Measurements from ENCODE around the gene GINS2.

The GINS2 gene

DNA sequence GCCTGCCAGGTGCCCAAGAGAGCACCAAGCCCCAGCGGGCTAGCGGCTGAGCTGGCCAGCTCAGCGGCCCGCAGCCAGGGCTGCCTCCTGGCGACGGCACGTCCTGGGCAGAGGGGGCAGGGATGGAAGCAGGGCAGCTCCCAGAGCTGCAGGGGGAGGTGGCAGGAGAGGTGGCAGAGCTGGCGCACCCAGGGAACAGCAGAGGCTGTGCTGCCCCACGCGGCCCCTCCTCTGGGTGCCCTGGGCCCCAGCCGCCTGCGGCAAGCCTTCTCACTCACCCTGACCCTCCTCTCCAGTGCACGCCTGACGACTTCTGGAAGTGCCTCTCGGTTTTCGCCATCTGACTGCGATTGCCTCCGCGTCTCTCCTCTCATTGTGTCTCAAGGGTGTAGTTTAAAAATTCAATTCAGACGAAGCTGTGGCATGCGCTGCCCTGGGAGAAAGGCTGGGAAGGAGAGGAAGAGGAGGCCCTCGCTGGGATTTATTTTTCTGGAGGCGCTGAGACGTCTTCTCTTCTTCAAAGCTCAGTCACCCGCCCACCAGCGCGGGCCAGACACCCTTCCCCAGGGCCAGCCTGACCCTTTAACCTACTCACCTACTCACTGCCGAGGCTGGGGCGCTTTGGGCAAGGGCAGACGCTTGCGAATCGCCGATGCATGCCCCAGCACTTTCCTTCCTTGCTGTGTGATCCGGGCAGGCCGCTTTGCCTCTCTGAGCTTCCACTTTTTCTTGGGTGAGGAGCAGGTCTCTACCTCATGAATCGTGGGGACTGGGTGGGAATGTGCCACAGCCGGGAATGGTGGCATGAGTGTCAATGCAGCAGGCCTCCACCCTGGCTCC, 50.7 kb downstream of the GINS2 start:
- no peak for DNase-seq

GRCh38 chr16:85637061-85637807, 51.5 kb downstream of the GINS2 start:
- DNase-seq, result no peak

GRCh38 chr16:85636234-85636812, 52.4 kb downstream of the GINS2 start:
- DNase-seq, result no peak

DNA sequence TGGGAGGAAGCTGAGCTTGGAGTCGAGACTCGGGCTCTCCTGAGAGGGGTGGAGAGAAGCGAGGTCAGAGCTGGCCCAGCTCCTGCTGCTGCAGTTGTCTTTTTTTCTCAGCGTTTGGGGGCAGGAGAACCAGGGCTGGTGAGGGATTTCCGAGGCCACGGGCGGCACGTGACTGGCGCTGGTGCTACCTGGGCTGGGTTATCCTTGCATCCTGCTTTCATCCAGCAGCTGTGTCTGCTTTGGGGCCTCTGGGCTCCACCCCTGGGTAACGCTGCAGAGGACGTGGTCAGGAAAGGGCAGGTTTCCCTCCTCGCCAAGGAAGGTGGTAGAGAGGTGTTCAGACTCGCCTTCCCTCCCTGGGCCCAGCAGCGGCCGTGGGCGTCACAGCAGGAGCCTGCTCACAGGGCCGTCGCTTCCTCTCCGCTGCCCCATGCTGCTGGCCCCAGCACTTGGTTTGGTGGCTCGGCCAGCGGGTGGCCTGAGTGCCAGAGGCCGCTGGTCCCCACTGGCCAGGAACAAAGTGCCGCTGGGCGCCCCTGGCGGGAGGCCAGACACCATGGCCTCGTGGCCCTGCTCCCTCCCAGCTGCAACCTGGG, 53.1 kb downstream of the GINS2 start:
- no peak for DNase-seq

DNA sequence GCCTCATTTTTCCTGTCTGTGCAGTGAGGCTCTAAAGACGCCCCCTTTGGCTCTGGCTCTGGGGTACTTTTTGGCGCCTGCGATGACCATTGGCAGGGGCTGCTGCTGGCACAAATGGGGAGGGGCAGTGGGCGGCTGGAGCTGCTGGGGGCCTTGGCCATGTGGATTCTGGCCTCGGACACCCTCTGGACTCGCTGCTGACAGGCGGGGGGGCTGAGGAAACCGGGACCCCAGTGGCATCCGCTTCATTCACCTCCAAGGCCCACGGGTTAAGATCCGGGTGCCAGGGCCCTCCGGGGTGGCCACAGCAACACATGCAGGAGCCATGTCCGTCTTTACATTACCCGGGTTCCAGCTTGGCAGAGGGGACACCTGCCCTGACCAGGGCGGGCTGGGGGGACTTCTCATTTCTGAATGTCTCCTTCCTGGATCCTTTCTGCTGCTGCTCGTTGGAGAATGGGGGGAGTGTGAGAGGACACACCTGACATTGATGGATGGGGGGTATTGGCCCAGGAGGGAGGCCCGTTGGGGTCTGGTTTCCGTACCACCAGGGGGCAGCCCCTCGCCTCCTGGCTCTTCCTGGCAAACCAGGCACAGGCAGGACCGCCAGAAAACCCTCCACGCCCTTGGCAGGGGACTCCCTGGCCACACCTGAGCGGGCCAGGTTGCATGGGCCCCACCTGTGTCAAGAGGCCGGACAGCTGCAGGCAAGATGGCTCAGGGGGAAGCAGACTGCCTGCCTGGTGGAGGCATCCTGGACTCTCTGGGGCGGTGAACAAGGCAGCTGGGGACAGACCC, 53.8 kb downstream of the GINS2 start:
- DNase-seq, result no peak

DNA sequence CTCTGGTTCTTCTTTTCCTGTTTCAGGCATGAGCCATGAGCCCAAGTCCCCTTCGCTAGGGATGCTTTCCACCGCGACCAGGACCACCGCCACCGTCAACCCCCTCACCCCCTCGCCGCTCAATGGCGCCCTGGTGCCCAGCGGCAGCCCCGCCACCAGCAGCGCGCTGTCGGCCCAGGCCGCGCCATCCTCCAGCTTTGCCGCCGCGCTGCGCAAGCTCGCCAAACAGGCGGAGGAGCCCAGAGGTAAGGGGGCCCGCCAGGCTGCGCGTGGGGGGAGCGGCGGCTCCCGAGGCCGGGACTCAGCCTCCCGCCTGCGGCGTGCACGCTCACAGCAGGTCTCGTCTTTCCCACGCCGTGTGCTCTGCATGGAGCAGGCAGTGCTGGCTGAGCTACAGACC, 54.9 kb downstream of the GINS2 start:
- DNase-seq, result no peak

DNA sequence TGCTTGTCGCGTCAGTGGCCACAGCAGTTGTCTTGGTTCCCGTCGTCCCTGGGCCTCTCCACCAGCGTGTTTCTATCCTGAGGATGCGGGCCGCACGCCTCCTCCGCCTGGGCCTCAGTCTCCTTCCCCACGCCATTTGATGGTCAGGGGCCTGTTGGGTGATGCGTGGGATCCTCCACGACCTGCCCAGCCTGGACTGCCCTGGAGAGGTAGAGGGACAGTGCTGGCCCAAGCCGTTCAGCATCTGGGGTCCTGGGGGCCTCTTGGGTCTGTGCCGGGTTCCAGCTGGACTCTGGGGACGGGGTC, 55.4 kb downstream of the GINS2 start:
- no peak for DNase-seq

DNA sequence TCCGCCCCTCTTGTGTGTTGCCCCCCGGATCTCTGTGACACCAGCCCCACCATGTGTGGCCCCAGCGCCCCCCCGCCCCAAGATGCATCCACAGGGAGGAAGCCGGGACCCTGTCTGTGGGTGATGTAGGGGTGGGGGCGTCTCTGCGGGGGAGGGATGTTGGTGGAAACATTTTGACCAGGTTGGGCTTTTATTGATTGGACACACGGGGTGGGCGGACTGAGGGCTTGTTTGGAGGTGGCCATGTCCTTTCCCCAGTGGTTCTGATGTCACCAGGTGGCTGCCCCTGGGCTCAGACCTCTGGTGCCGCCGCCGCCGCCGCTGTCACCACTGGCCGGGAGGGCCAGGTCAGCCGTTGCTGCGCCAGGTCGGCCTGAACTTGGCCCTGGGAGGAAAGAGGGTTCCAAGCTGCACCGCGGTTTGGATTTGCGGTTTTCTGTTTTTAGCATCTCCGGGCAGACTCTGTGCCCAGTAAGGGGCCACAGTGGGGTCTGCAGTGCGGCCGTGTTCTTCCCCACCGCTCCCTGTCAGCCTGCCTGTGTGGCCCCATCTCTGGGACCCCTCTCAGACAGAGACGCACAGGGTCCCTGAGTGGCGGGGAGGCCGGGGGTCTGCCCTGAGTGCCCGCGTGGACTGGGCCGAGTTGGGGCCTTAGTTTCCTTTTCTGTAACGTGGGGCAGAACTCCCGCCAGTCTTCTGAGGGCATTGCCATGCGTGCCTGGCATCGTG, 55.9 kb downstream of the GINS2 start:
- no peak for DNase-seq

GRCh38 chr16:85631802-85632393, 56.9 kb downstream of the GINS2 start:
- DNase-seq, result no peak

DNA sequence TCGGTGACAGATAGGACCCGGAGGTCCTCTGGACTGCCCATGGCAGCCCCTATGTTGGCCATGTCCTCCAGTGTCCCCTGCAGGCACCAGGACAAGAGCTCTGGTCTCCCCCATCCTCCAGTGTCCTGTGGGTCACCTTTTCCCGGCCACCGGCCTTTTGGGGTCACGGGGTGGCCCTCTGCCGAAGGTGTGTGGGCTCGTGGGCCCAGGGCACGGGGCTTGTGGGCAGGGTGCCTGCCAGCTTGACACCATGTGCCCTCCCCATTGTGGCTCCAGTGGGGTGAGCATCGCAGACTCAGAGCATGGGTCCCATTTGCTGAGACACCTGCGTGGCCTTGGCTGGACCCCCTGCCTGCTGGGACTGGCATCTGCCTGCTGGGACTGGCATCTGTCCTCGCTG, 57.5 kb downstream of the GINS2 start:
- no peak for DNase-seq

- DNase-seq, result no peak
Observed at GRCh38 chr16:85629853-85630252, 58.9 kb downstream of the GINS2 start.

DNA sequence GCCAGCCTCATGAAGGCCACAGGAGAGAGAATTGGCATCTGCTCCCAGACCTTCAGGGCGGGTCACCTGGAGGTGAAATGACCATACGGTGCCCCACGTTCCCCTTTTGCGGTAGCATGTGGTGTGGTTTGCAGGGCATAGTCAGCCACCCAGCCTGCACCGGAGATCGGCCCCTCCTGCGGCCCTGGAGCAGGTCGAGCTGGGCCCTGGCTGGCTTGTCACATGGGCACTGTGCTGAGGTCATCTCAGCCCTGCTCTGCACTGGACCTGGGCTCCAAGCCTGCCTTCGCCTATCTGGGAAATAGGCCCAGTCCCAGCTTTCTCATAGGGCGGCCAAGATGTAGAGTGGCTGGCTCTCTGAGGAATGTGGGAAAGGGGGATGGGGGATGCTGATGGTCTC, 59.4 kb downstream of the GINS2 start:
- DNase-seq, result no peak

DNA sequence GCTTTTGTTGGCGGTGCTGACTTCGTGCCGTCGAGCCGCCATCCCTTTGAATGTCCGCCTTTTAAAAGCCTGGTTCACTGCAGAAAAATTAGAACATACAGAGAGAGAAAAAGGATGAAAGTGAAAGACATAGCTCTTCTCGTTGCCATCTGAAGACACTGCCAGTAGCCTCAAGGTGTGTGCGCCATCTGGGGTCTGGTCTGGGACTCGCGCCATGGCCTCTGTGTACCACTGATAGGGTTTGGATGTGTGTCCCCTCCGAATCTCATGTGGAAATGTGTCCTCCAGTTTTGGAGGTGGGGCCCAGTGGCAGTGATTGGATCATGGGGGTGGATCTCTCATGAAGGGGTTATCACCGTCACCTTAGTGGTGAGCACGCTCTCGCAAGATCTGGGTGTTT, 60.1 kb downstream of the GINS2 start:
- no peak for DNase-seq

- no peak for DNase-seq
Observed at GRCh38 chr16:85628265-85628556, 60.5 kb downstream of the GINS2 start.

- DNase-seq, result no peak
Observed at GRCh38 chr16:85627526-85628264, 61.1 kb downstream of the GINS2 start.

DNA sequence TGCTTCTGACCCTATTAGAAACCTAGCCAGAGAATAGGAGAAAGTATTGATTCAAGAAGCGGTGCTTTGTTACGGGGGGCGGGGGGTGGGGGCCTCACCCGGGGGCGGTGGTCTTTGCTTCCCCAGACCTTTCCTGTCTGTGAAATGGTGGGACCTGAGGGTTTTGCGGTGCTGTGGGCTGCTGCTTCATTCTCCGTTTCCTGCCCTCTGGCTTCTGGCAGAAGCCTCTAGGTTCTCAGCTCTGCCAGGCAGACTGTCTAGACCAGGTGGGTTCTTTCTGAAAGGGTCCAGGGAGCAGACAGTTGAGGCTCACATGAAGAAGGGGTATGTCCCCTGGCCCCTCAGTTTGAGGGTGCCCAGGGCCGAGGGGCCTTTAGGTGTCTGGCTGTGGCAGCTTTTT, 61.7 kb downstream of the GINS2 start:
- DNase-seq, result no peak

Measured in NCI-H1436 treated with DMSO at 0.1 percent for 48 hours (cell line).